Heart left ventricle (tissue), 13 donors: Measurements from ENCODE around the gene DEPP1.

Experiments
- POLR2A ChIP-seq, 2 donors: fragments of 450-650 bp; IDR thresholded peaks; one replicate each; pipeline ENCODE4 v1.6.1; 2017; ENCODE audit warnings: antibody characterized with exemption in 2 of 2, mild to moderate bottlenecking in 2 of 2, moderate library complexity in 2 of 2
- TF ChIP-seq, protein P1 (sequence below), 12 donors: fragments of 200-600 bp; sonication (generic) in 4 of 12; IDR thresholded peaks; one replicate each; pipeline versions ENCODE4 v1.5.0 to v1.8.0; 2018 to 2022; ENCODE audit warnings: antibody characterized with exemption in 12 of 12, mild to moderate bottlenecking in 5 of 12
- donor health status: ischemic (EF 13 %, LVEDD 7.1; RV severe dilation, severe dysfunction).
- donor health status: DM: no; HTN: yes; CAD: no.
- donor health status: DM: no; HTN: no; CAD: no.
- donor health status: ischemic (EF 25% LVEDD 6.9; RV normal size, moderate dysfunction).
- donor health status: ischemic (EF 25% LVEDD 5.7; RV mildly dilated, moderate dysfunction).
- donor health status: ischemic (EF 35%, LVEDD 5.7; RV mildly dilated, moderate dysfunction).
- donor health status: nonischemic (EF 11% LVEDD 7.7; RV severe dilation, severe dysfunction).
- donor health status: DM: yes; HTN: yes; CAD: no.
- donor health status: PGD.
- donor health status: ischemic (EF 29% LVEDD 5.4; RV normal size, mild dysfunction).
- donor health status: nonischemic (EF 23%, LVEDD 6.1; RV moderate dilation, normal function).

DNA sequence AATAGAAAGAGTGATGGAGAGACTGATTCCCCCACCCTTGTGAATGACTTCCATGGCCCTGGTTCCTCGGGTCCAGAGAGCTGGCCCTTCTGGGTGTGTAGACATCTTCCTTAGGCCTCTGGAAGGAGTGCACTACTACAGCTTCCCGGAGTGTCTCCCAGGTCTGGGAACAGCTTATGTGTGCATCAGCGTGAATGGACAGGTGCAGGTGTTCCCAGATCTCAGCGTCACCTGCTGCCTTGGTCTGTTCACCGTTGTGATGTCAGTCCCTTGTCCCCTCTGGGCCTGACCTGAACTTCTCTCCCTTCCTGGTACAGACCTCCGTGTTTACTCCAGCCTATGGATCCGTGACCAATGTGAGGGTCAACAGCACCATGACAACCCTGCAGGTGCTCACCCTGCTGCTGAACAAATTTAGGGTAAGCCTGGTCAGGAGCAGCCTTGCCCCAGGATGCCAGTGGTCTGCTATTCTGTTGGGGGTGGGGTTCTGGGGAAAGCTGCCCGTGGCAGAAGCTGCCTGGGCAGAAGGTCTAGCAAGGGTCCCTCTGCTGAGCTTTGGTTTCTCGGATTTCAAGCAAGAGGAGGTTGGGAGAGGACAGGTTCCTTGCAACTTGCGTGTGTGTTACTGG lies 10.5 kb upstream of the DEPP1 start:
- TF ChIP-seq POLR2A (IDR thresholded peaks at IDR 0.05), result no peak
- TF ChIP-seq, protein P1, sequence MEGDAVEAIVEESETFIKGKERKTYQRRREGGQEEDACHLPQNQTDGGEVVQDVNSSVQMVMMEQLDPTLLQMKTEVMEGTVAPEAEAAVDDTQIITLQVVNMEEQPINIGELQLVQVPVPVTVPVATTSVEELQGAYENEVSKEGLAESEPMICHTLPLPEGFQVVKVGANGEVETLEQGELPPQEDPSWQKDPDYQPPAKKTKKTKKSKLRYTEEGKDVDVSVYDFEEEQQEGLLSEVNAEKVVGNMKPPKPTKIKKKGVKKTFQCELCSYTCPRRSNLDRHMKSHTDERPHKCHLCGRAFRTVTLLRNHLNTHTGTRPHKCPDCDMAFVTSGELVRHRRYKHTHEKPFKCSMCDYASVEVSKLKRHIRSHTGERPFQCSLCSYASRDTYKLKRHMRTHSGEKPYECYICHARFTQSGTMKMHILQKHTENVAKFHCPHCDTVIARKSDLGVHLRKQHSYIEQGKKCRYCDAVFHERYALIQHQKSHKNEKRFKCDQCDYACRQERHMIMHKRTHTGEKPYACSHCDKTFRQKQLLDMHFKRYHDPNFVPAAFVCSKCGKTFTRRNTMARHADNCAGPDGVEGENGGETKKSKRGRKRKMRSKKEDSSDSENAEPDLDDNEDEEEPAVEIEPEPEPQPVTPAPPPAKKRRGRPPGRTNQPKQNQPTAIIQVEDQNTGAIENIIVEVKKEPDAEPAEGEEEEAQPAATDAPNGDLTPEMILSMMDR (IDR thresholded peaks at IDR 0.05), result no peak
